A549 (cell line): ENCODE measurements around the gene THADA. TPM values are rescaled to one million over a fixed set of nuclear protein-coding genes. Genes with fewer than 3 reads are reported as not detected.

ENCODE experiments used
- ATAC-seq, 2 experiments: fragments of 200-7000 bp in 1 of 2; fragments of >200 bp in 1 of 2; cut with Nextera tagmentation in 1 of 2; cut with Tn5 transposase in 1 of 2; 3 replicates each; pipeline versions ENCODE4 v1.8.0 to v1.9.1; 2018 to 2020; ENCODE audit warnings: mild to moderate bottlenecking in 1 of 2, moderate library complexity in 1 of 2
- CTCF ChIA-PET: fragments of 300-600 bp; sonication (Branson Sonifier 250); formaldehyde crosslinking; extraction: SDS; loops from one replicate; lab custom pipeline; 2021; ENCODE audit warnings: antibody characterized with exemption, inconsistent platforms; lab: Yijun Ruan, JAX
- POLR2A ChIA-PET: fragments of 350-600 bp; formaldehyde crosslinking; extraction: SDS; loops from one replicate; lab custom pipeline; 2021; ENCODE audit warnings: antibody characterized with exemption, inconsistent platforms; lab: Yijun Ruan, JAX
- DNase-seq, 2 experiments: peaks; one replicate each; pipeline versions ENCODE4 v3.0.0 to v3.0.0-alpha.2; 2011 to 2016; ENCODE audit warnings: low read depth in 1 of 2, low spot score in 1 of 2
- FAIRE-seq: peaks from 2 replicates; lab custom pipeline; 2011; peaks lifted over from hg19 to GRCh38; lab: Jason Lieb, UNC
- H3K27ac ChIP-seq, 2 experiments: fragments of >200 bp; sonication (Bioruptor Twin); formaldehyde crosslinking; 3 replicates each; pipeline ENCODE4 v1.5.1; 2016 to 2017
- H3K4me1 ChIP-seq: fragments of >200 bp; sonication (Bioruptor Twin); formaldehyde crosslinking; 3 replicates; pipeline ENCODE4 v1.6.1; 2016
- H3K4me2 ChIP-seq: fragments of >200 bp; sonication (Bioruptor Twin); formaldehyde crosslinking; 3 replicates; pipeline ENCODE4 v1.6.1; 2016
- H3K4me3 ChIP-seq: fragments of >200 bp; sonication (Bioruptor Twin); formaldehyde crosslinking; 3 replicates; pipeline ENCODE4 v1.5.1; 2016
- H3K9me3 ChIP-seq: fragments of >200 bp; sonication (Bioruptor Twin); formaldehyde crosslinking; 3 replicates; pipeline ENCODE4 v1.6.1; 2016
- ATOH8 ChIP-seq: fragments of 250-450 bp; sonication (Bioruptor Pico); IDR thresholded peaks from 2 replicates; pipeline ENCODE4 v1.5.0; 2020; ENCODE audit warnings: low read depth, mild to moderate bottlenecking, moderate library complexity
- CBX2 ChIP-seq: fragments of 200-600 bp; sonication (generic); IDR thresholded peaks from 2 replicates; pipeline ENCODE4 v1.6.1; 2016; ENCODE audit warnings: low read depth, mild to moderate bottlenecking, borderline replicate concordance
- CHD2 ChIP-seq: fragments of 150-350 bp; IDR thresholded peaks from 2 replicates; pipeline ENCODE4 v1.6.1; 2014; ENCODE audit warnings: low read length; ENCODE audit not compliant: partially characterized antibody
- CTCF ChIP-seq: fragments of >200 bp; sonication (Bioruptor Twin); formaldehyde crosslinking; IDR thresholded peaks from 3 replicates; pipeline ENCODE4 v1.5.1; 2016
- EP300 ChIP-seq, 2 experiments: fragments of >200 bp; sonication (Bioruptor Twin); formaldehyde crosslinking; IDR thresholded peaks; 2 replicates in 1 of 2; 3 replicates in 1 of 2; pipeline ENCODE4 v1.6.1; 2016 to 2017
- HDAC2 ChIP-seq: fragments of 200-600 bp; sonication (generic); IDR thresholded peaks from 2 replicates; pipeline ENCODE4 v1.6.1; 2016
- HES2 ChIP-seq: fragments of >200 bp; sonication (Bioruptor Twin); formaldehyde crosslinking; IDR thresholded peaks from 2 replicates; pipeline ENCODE4 v1.6.1; 2016
- HOXA7 ChIP-seq: fragments of 250-450 bp; sonication (Bioruptor Pico); IDR thresholded peaks from 2 replicates; pipeline ENCODE4 v1.5.0; 2020; ENCODE audit warnings: mild to moderate bottlenecking, moderate library complexity
- JUN ChIP-seq, 2 experiments: fragments of >200 bp; sonication (Bioruptor Twin); formaldehyde crosslinking; IDR thresholded peaks; 2 replicates in 1 of 2; 3 replicates in 1 of 2; pipeline ENCODE4 v1.6.1; 2016 to 2017
- JUNB ChIP-seq: fragments of >200 bp; sonication (Bioruptor Twin); formaldehyde crosslinking; IDR thresholded peaks from 2 replicates; pipeline ENCODE4 v1.6.1; 2016
- MAFK ChIP-seq: fragments of 450-650 bp; IDR thresholded peaks from 2 replicates; pipeline ENCODE4 v1.6.1; 2014; ENCODE audit not compliant: partially characterized antibody
- NR3C1 ChIP-seq: fragments of >200 bp; sonication (Bioruptor Twin); formaldehyde crosslinking; IDR thresholded peaks from 3 replicates; pipeline ENCODE4 v1.6.1; 2017
- PBX3 ChIP-seq: IDR thresholded peaks from 2 replicates; pipeline ENCODE4 v1.6.1; 2012
- PHF8 ChIP-seq: fragments of 200-600 bp; sonication (generic); IDR thresholded peaks from 2 replicates; pipeline ENCODE4 v1.6.1; 2016; ENCODE audit warnings: low read depth, mild to moderate bottlenecking, antibody characterized with exemption, moderate library complexity, borderline replicate concordance
- REST ChIP-seq: fragments of 200-600 bp; sonication (generic); IDR thresholded peaks from 2 replicates; pipeline ENCODE4 v1.6.1; 2016; ENCODE audit warnings: antibody characterized with exemption, mild to moderate bottlenecking, moderate library complexity
- SREBF2 ChIP-seq: fragments of 450-650 bp; IDR thresholded peaks from 2 replicates; pipeline ENCODE4 v1.6.1; 2014; ENCODE audit warnings: mild to moderate bottlenecking, moderate library complexity
- TP53 ChIP-seq: fragments of 250-450 bp; sonication (Bioruptor Pico); IDR thresholded peaks from 2 replicates; pipeline ENCODE4 v1.5.0; 2021; ENCODE audit warnings: mild to moderate bottlenecking, moderate library complexity
- ZNF302 ChIP-seq: fragments of 250-450 bp; sonication (Bioruptor Pico); IDR thresholded peaks from 2 replicates; pipeline ENCODE4 v1.9.0; 2021; ENCODE audit warnings: inconsistent platforms, mild to moderate bottlenecking, moderate library complexity
- WGBS: methylation state at CpG from one replicate; pipeline ENCODE4 v1.1.6; 2017; ENCODE audit errors: missing lambda C conversion rate; 5-methylcytosine and 5-hydroxymethylcytosine counted together
- polyA plus RNA-seq, 4 experiments: library from polyadenylated mRNA; depleted of rRNA in 3 of 4; stranded (reverse); fragments of >200 nt; fragmentation: RNase III in 1 of 4; extraction: RNeasy Plus Mini Kit Qiagen cat#74134 plus additional on column Dnase treatment in 1 of 4; gene quantifications; 2 replicates in 3 of 4; 3 replicates in 1 of 4; pipeline ENCODE4 v1.2.3, GENCODE V29; 2011 to 2017

Gene THADA
- polyA plus RNA-seq, 2 of the 4 experiments (the other 2 are of a cell fraction): 21.8 to 37.9 TPM

- no peak for DNase-seq
- no peak for TF ChIP-seq JUN (IDR thresholded peaks at IDR 0.05)
- CTCF ChIA-PET: interaction anchor here (0.5 to 1.3 kb wide), 2 partner anchors 10 to 1993 kb away, joined by 3 to 4 read pairs; no protein-coding TSS in a partner anchor
- POLR2A ChIA-PET: no interaction called here
- peaks cover 11% of the 10 kb centered on the region for H3K4me1 ChIP-seq
- no peak for FAIRE-seq
- no peak overlapping the region for H3K4me2 ChIP-seq
- 95% methylated on average over 1 of the region's 1 CpG for WGBS
- ATAC-seq: no peak
- no peak overlapping the region for H3K27ac ChIP-seq
- H3K9me3 ChIP-seq: no peaks in the 10 kb centered on the region
- no peak overlapping the region for H3K4me3 ChIP-seq
Measured at GRCh38 chr2:43384143-43384542, 211.7 kb downstream of the THADA start.

- ATAC-seq (no peak), DNase-seq (no peak), FAIRE-seq (no peak)
- WGBS: 67% methylated on average over 2 of the region's 2 CpGs
- Histone ChIP-seq H3K4me2 (no peak overlapping the region), H3K9me3 (no peaks in the 10 kb centered on the region), H3K4me1 (peaks cover 6% of the 10 kb centered on the region; the same call in 1 of the 3 replicates), H3K4me3 (no peak overlapping the region), H3K27ac (no peak overlapping the region)
- CTCF ChIA-PET: interaction anchor here (0.8 to 1.3 kb wide), 3 partner anchors 9 to 155 kb away, joined by 3 to 4 read pairs (median 3); no protein-coding TSS in a partner anchor
- POLR2A ChIA-PET: no interaction called here
- TF ChIP-seq NR3C1 (no peak), HDAC2 (no peak), CBX2 (no peak), JUN (IDR thresholded peaks at IDR 0.05) (no peak), ZNF302 (CRISPR knock-in tag) (no peak), PBX3 (no peak), HES2 (no peak), PHF8 (no peak), TP53 (CRISPR knock-in tag) (no peak), JUNB (no peak), ATOH8 (CRISPR knock-in tag) (no peak), HOXA7 (CRISPR knock-in tag) (no peak), EP300 (IDR thresholded peaks at IDR 0.05) (no peak), MAFK (no peak), CHD2 (no peak), REST (no peak), CTCF (no peak), SREBF2 (no peak)
Measured at GRCh38 chr2:43383533-43383932, 212.3 kb downstream of the THADA start.
